Karpas-422 (cell line): Measurements from ENCODE around the gene ENC1. TPM values are rescaled to one million over a fixed set of nuclear protein-coding genes. Genes with fewer than 3 reads are reported as not detected.
A peak's percentile ranks its signal among the peaks of the same experiment; 100 is the strongest.

ENCODE experiments used
- DNase-seq: peaks from one replicate; pipeline ENCODE4 v3.0.0-alpha.2; 2015
- H2AFZ ChIP-seq: fragments of 200-600 bp; sonication (generic); 2 replicates; pipeline ENCODE4 v1.6.1; 2014; ENCODE audit warnings: antibody characterized with exemption, low read length, mixed read lengths
- H3K27ac ChIP-seq: fragments of 200-600 bp; sonication (generic); 2 replicates; pipeline ENCODE4 v1.5.1; 2014; ENCODE audit warnings: mild to moderate bottlenecking, low read length, moderate library complexity
- H3K27me3 ChIP-seq: fragments of 200-600 bp; sonication (generic); 2 replicates; pipeline ENCODE4 v1.6.1; 2014; ENCODE audit warnings: low read length, mixed read lengths
- H3K36me3 ChIP-seq: fragments of 200-600 bp; sonication (generic); 2 replicates; pipeline ENCODE4 v1.6.1; 2014; ENCODE audit warnings: low read length, mixed read lengths; ENCODE audit not compliant: insufficient read depth
- H3K4me1 ChIP-seq: fragments of 200-600 bp; sonication (generic); 2 replicates; pipeline ENCODE4 v1.6.1; 2014; ENCODE audit warnings: mild to moderate bottlenecking, low read length, mixed read lengths
- H3K4me2 ChIP-seq: fragments of 200-600 bp; sonication (generic); 2 replicates; pipeline ENCODE4 v1.6.1; 2014; ENCODE audit warnings: low read length, low read depth, mild to moderate bottlenecking; ENCODE audit not compliant: poor library complexity, severe bottlenecking
- H3K4me3 ChIP-seq: fragments of 200-600 bp; sonication (generic); 2 replicates; pipeline ENCODE4 v1.5.1; 2014; ENCODE audit warnings: mild to moderate bottlenecking, antibody characterized with exemption, low read length, mixed read lengths
- H3K79me2 ChIP-seq: fragments of 200-600 bp; sonication (generic); 2 replicates; pipeline ENCODE4 v1.6.1; 2014; ENCODE audit warnings: mild to moderate bottlenecking, low read length, mixed read lengths
- H3K9ac ChIP-seq: fragments of 200-600 bp; sonication (generic); 2 replicates; pipeline ENCODE4 v1.6.0; 2014; ENCODE audit warnings: low read length
- H3K9me2 ChIP-seq: fragments of 200-600 bp; sonication (generic), shearing (Covaris generic); replicated peaks from 2 replicates; pipeline ENCODE4 v1.6.0; 2014; ENCODE audit warnings: mild to moderate bottlenecking, low read length, moderate library complexity; ENCODE audit not compliant: insufficient read depth
- H3K9me3 ChIP-seq: fragments of 300-700, 200-600 bp; sonication (generic); 2 replicates; pipeline ENCODE4 v1.6.1; 2014; ENCODE audit warnings: low read length, mixed read lengths
- H4K20me1 ChIP-seq: fragments of 200-600 bp; sonication (generic); 2 replicates; pipeline ENCODE4 v1.6.1; 2014; ENCODE audit warnings: mild to moderate bottlenecking, antibody characterized with exemption, low read length, low read depth; ENCODE audit not compliant: insufficient read depth
- total RNA-seq: library from RNA; depleted of rRNA; stranded (reverse); fragments of >200 nt; shearing (Covaris generic); gene quantifications from 2 replicates; pipeline ENCODE4 v1.2.3, GENCODE V29; 2014; ENCODE audit warnings: low replicate concordance

ENC1 gene
- total RNA-seq, 1 experiment from 2014 or later: 0.15 TPM

DNA sequence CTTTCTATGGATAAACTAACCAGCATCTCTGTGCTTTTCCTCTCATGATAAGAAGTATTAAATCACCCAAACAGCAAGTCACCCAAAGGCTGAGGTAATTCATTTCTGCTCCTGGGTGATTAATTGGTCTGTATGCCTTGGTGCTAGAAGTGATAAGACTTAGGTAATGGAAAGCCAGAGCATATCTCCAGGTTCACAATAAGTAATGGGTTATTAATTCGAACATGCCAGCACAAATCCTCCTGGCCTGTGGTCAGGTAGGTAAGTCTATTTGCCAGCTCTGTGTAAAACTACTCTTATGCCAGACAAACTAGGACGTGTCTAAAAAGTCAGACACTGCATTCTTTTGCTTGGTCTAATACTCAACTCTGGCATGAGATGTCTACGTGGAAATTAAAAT is 11.2 kb upstream of the ENC1 start:
- H3K4me2 ChIP-seq: no peak overlapping the region
- H3K4me1 ChIP-seq: peaks cover 3% of the 10 kb centered on the region; the same call in 1 of the 2 replicates

DNA sequence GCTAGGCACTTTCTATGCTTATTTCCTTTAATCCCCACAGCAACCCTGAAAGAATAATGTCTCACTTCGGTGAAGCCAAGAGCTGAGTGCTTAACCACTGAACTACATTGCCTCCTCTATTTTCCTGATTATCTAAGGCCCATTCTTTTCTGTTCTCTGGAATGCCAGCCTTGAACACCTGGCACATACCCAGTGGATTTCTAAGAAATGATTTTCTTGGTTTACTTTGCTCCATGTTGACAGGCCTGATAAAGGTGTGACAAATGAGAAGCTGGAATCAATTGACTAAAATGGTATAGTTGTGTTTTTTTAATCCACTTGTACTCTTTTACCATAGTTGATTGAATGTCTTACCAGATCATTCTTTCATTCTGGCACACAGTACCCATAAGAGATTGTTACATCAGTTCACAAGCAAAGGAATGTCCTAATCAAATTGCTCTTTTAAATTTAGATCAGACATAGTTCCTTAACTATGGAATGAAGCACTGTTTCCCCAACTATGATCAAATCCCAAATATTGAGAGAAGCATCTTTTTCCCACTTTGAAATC is 9.0 kb upstream of the ENC1 start:
- Histone ChIP-seq H3K9me2 (no peaks in the 10 kb centered on the region), H3K79me2 (no peaks in the 10 kb centered on the region), H4K20me1 (no peaks in the 10 kb centered on the region), H3K9me3 (no peaks in the 10 kb centered on the region), H3K4me1 (peaks cover 3% of the 10 kb centered on the region; the same call in 1 of the 2 replicates), H3K4me2 (no peak overlapping the region), H3K9ac (no peak overlapping the region), H3K36me3 (no peaks in the 10 kb centered on the region), H3K27me3 (no peaks in the 10 kb centered on the region), H3K4me3 (no peak overlapping the region), H2AFZ (no peak overlapping the region), H3K27ac (no peak overlapping the region)
- DNase-seq: no peak

More for the DNA sequence above, 11.2 kb upstream of the ENC1 start:
- no peak overlapping the region for H3K9ac ChIP-seq
- no peaks in the 10 kb centered on the region for H3K9me2 ChIP-seq
- H3K9me3 ChIP-seq: no peaks in the 10 kb centered on the region
- no peak for DNase-seq
- no peaks in the 10 kb centered on the region for H3K36me3 ChIP-seq
- no peaks in the 10 kb centered on the region for H3K79me2 ChIP-seq
- H3K27ac ChIP-seq: no peak overlapping the region
- no peaks in the 10 kb centered on the region for H4K20me1 ChIP-seq
- H3K4me3 ChIP-seq: no peak overlapping the region
- no peaks in the 10 kb centered on the region for H3K27me3 ChIP-seq
- H2AFZ ChIP-seq: no peak overlapping the region

DNA sequence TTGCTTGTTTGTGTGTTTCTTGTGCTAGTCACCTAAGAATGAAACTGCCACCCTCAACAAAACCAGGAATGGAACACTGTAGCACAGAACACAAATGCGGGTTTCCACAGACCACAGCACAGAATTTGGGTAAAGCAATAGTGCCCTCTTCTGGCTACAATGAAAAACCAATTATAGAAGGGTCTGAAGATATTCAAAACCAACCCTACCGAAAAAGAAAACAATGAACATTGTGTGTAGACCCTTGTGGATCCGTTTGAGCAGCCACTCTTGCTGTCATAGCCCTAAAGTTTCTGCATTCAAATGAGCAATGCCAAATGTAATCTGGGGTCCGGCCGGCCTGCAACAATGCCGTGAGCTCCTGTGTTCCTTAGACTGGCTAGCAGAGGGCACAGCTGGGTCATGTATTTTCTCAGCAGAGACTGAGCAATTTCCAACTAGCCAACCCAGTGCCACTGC is 8.3 kb upstream of the ENC1 start:
- Histone ChIP-seq H3K4me1 (peaks cover 3% of the 10 kb centered on the region; the same call in 1 of the 2 replicates), H2AFZ (no peak overlapping the region), H3K9me2 (no peaks in the 10 kb centered on the region), H3K79me2 (no peaks in the 10 kb centered on the region), H3K27ac (no peak overlapping the region), H3K36me3 (no peaks in the 10 kb centered on the region), H4K20me1 (no peaks in the 10 kb centered on the region), H3K4me3 (no peak overlapping the region), H3K9ac (no peak overlapping the region), H3K9me3 (no peaks in the 10 kb centered on the region), H3K27me3 (no peaks in the 10 kb centered on the region), H3K4me2 (no peak overlapping the region)
- DNase-seq: peak; percentile 72

DNA sequence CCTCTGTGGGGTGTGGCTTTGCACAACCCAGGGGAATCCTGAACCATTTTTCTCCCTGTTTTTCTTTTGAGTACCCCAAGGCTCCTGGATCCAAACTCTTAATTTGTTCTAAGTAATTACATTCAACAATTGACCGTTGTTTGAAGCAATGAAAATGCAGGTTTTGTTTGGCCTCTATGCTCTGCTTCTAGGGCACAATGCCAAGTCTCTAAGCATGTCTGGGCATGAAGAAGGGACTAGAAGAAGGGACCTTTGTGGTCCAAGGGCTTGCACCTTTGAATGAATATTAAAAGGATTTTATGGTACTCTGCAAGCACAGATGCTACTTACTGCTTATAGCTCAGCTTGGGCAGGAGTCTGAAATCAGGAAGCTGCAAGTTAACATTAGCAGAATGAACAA is 6.6 kb upstream of the ENC1 start:
- no peak overlapping the region for H2AFZ ChIP-seq
- H4K20me1 ChIP-seq: no peaks in the 10 kb centered on the region
- H3K4me1 ChIP-seq: peaks cover 3% of the 10 kb centered on the region; the same call in 1 of the 2 replicates
- H3K9ac ChIP-seq: no peak overlapping the region
- H3K36me3 ChIP-seq: no peaks in the 10 kb centered on the region
- no peaks in the 10 kb centered on the region for H3K79me2 ChIP-seq
- DNase-seq: no peak
- no peak overlapping the region for H3K4me2 ChIP-seq
- H3K4me3 ChIP-seq: no peak overlapping the region
- H3K27me3 ChIP-seq: no peaks in the 10 kb centered on the region
- no peaks in the 10 kb centered on the region for H3K9me3 ChIP-seq
- H3K9me2 ChIP-seq: no peaks in the 10 kb centered on the region
- no peak overlapping the region for H3K27ac ChIP-seq

DNA sequence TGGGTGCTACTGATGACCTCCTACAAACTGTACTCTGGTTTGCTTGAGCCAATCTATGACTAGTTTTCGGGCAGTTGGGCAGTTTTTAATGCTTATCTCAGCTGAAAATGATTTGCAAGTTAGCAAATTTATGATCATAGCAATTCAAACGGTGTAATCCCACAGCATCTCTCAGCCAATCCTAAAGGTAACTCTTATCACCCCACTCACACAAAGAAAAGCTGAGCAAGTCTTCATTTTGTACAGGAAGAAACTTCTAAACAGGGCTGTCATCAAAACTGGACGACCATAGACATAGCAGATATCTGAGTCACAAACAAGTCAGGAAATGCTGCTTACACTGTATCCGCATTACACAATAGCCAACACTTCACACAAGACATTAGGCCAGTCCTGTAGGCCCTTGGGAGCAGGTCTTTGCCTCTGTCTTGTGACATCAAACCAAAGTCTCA is 2.6 kb upstream of the ENC1 start:
- no peaks in the 10 kb centered on the region for H3K36me3 ChIP-seq
- H4K20me1 ChIP-seq: no peaks in the 10 kb centered on the region
- no peak overlapping the region for H3K4me2 ChIP-seq
- no peak overlapping the region for H3K27ac ChIP-seq
- DNase-seq: no peak
- H3K4me1 ChIP-seq: peaks cover 20% of the 10 kb centered on the region
- H3K27me3 ChIP-seq: no peaks in the 10 kb centered on the region
- H3K9ac ChIP-seq: no peak overlapping the region
- no peak overlapping the region for H2AFZ ChIP-seq
- no peaks in the 10 kb centered on the region for H3K9me2 ChIP-seq
- no peaks in the 10 kb centered on the region for H3K9me3 ChIP-seq
- no peak overlapping the region for H3K4me3 ChIP-seq
- H3K79me2 ChIP-seq: no peaks in the 10 kb centered on the region

DNA sequence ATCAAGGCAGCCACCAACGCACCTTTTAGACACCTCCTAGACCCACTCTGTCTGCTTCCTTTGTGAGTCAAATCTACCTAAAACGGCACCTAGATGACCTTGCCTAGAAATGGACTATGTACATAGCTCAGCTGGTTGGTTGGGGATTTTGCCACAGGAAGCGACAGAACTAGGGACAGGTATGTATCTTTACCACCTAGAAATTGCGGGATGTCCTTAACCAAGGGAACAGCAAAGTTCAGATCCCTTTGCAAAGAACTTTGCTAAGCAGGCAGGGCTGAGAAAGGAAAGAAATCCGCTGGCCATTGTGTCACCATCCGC is 2.0 kb upstream of the ENC1 start:
- no peaks in the 10 kb centered on the region for H3K9me2 ChIP-seq
- H3K4me3 ChIP-seq: no peak overlapping the region
- DNase-seq: no peak
- no peak overlapping the region for H3K9ac ChIP-seq
- H3K9me3 ChIP-seq: no peaks in the 10 kb centered on the region
- no peaks in the 10 kb centered on the region for H4K20me1 ChIP-seq
- H2AFZ ChIP-seq: no peak overlapping the region
- no peak overlapping the region for H3K4me2 ChIP-seq
- H3K4me1 ChIP-seq: peaks cover 20% of the 10 kb centered on the region
- H3K27me3 ChIP-seq: no peaks in the 10 kb centered on the region
- H3K36me3 ChIP-seq: no peaks in the 10 kb centered on the region
- no peak overlapping the region for H3K27ac ChIP-seq
- no peaks in the 10 kb centered on the region for H3K79me2 ChIP-seq

DNA sequence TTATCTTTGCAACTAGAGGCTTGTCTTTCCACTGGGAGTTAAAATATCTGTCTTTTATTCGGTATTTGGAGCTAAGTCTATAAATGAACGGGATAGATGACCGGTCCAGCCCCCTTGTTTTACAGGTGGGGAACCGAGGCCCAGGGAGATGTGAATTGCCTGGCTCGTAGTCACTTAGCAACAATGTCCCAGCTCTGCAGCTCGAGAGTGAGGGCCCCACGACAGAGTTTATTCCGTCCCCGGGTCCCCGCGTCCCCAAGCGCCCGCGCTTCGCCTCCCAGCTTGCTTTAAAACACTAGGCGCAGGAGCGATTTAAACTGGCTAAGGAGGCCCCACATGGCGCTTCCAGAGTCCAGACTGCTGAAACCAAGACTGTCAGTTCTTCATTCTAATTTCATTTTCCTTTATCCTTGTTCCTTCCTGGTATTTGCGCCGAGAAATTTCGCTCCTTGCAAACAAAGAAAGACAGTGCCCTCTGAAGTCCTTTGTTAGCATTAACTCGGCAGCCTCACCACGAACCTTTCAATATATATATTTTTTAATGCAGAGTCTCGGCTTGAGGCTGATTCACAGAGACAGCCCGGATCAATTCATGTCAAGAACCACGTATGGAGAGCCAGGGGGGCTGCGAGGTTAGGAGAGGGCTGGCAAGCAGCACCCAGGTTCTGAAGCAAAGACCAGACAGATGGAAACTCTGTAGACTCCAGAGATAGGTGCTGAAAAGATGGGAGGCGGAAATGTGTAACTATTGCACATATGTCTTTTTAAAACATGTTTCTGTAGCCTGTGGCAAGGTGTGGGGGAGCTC is 1.4 kb upstream of the ENC1 start:
- Histone ChIP-seq H3K4me2 (no peak overlapping the region), H3K9me3 (no peaks in the 10 kb centered on the region), H4K20me1 (no peaks in the 10 kb centered on the region), H3K27ac (no peak overlapping the region), H3K27me3 (no peaks in the 10 kb centered on the region), H3K36me3 (no peaks in the 10 kb centered on the region), H3K4me1 (peaks cover 20% of the 10 kb centered on the region), H3K4me3 (no peak overlapping the region), H3K9me2 (no peaks in the 10 kb centered on the region), H3K9ac (no peak overlapping the region), H3K79me2 (no peaks in the 10 kb centered on the region), H2AFZ (no peak overlapping the region)
- peak; percentile 48 for DNase-seq

DNA sequence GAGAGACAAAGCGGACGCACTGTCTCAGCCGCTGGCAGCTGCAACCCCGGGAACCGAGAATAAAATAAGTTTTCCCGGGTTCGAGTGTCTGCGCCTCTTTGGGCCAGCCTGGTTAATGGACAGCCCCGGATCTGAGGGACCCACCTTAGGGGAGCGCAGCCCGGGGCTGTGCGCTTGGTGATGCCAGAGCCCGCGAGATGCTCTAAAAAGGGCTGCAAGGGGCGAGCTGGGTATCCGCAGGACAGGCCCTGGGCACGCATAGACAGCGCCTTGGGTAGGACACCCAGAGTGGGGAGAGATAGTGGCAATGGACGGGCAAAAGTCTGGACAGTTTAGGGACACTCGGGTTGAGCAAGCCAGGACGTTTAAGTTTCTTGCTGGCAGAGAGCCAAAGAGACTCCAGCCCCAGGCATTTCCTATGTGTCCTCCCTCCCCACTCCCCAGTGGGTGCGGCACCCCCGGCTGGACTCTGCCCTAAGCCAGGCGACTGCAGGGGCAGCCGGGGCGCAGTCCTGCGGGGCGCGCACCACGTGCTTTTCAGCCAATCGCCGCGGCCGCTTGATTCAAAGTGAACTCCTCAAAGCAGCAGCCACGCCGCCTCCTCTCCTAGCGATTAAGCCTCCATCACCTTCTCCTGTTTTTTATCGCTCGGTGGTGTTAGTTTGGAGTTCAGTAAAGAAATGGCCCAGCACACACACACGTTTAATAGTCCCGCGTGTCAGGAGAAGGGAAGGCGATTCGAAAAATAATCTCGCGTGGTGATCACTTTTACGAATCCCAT is 616 bp upstream of the ENC1 start:
- H3K27ac ChIP-seq: no peak overlapping the region
- no peaks in the 10 kb centered on the region for H3K79me2 ChIP-seq
- peak overlapping the region; percentile 60; the same call in 1 of the 2 replicates for H3K4me3 ChIP-seq
- H3K4me2 ChIP-seq: peak overlapping the region; percentile 78
- H2AFZ ChIP-seq: no peak overlapping the region
- no peak for DNase-seq
- peaks cover 20% of the 10 kb centered on the region for H3K4me1 ChIP-seq
- no peaks in the 10 kb centered on the region for H3K9me2 ChIP-seq
- H4K20me1 ChIP-seq: no peaks in the 10 kb centered on the region
- H3K9me3 ChIP-seq: no peaks in the 10 kb centered on the region
- no peak overlapping the region for H3K9ac ChIP-seq
- H3K27me3 ChIP-seq: no peaks in the 10 kb centered on the region
- H3K36me3 ChIP-seq: no peaks in the 10 kb centered on the region
